NCI-H446 (cell line): ENCODE measurements around the gene NENF.

ENCODE experiments used
- DNase-seq, 2 experiments: peaks; one replicate each; lab custom pipeline; 2025; lab: John Stamatoyannopoulos, UW

The NENF gene

GRCh38 chr1:212431644-212432043 lies 1.1 kb upstream of the NENF start:
- no peak for DNase-seq

- DNase-seq: no peak
Measured at GRCh38 chr1:212432272-212432660, 454 bp upstream of the NENF start.

GRCh38 chr1:212433577-212434462 lies 1.1 kb downstream of the NENF start:
- DNase-seq: peak in 1 of 2 experiments; percentile 35

DNA sequence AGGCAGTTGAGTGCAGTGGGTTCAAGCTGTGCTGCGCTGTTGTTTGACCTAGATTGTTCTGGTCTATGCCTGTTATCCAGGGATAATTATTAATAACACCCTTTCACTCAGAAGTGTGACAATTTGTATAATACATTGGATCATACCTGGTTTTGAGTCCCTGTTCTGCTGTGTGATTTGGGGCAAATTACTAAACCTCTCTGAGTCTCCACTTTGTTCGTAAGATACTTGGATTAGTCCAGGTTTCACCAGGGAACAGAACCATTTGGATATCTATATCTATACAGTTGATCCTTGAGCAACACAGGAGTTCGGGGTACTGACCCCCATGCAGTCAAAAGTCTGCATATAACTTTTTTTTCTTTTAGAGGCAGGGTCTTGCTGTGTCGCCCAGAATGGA lies 2.3 kb downstream of the NENF start:
- DNase-seq: no peak

DNA sequence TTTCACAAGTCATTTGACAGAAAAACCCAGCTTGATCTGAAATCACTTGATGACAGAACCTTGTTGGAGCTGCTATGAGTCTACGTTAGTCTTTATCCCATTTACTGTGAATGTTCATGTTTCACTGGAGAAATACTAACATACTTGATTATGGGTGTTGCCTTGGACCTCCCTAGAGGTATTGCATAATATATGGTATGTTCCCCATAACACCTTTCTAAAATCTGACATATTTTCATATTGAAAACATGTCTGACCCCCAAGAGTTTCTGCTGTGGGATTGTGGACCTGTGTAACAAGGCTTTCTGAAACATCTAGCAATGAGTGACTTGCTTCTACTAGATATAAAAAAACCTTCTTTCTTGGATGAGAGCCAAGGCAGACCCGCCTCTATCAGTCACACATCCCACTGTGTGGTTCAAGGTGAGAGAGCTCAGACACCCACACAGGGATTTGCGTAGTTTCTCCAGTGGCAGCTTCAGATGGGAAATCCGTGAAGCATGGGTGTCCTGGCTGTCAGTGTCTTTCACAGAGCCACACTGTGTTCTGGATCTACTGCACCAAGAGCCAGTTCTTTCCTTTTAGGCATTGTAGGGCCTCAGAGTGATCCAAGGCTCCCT lies 4.6 kb downstream of the NENF start:
- DNase-seq: no peak

- DNase-seq: no peak
Measured at GRCh38 chr1:212438831-212439237, 6.1 kb downstream of the NENF start.

- no peak for DNase-seq
Measured at GRCh38 chr1:212440419-212440818, 7.7 kb downstream of the NENF start.

GRCh38 chr1:212442408-212442807 lies 9.7 kb downstream of the NENF start:
- DNase-seq: no peak

DNA sequence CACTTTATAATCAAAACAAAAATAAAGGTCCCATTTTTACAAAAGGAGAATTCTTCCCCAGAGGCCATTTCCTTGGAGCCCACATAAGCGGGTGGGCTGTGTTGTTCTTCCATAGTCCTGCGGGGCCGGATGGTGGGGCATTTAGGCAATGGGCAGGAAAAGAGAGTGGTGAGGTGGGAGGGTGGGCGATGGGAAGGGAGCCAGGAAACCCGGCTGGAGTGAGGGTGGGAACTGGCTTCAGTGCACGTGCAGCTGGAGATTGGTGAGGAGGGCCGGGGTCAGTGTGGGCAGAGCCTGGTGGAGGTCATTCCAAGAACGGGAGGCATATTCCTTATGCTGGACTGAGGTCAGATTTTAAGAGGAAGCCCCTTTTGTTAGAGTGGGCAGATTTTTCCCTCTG lies 13.6 kb downstream of the NENF start:
- DNase-seq: no peak

DNA sequence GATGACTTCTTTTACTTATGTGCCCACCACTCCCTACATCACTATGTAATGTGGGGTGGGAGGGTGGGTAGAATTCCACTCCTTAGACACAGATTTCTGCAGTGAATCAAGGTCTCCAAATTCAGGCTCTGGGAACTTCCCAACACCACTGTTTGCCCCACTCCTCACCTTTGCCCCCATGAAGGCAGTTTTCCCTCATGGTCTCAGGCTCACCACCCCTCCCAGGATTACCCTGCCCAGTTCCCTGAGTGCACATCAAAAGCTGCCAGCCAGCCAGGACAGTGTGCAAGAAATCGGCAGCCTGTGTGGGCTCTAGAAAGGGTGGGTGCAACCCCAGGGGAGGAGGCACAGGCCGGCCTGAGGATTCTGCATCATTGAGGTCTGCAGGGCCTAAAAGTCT lies 14.8 kb downstream of the NENF start:
- DNase-seq: no peak

GRCh38 chr1:212450331-212450881 lies 17.7 kb downstream of the NENF start:
- DNase-seq: no peak

DNA sequence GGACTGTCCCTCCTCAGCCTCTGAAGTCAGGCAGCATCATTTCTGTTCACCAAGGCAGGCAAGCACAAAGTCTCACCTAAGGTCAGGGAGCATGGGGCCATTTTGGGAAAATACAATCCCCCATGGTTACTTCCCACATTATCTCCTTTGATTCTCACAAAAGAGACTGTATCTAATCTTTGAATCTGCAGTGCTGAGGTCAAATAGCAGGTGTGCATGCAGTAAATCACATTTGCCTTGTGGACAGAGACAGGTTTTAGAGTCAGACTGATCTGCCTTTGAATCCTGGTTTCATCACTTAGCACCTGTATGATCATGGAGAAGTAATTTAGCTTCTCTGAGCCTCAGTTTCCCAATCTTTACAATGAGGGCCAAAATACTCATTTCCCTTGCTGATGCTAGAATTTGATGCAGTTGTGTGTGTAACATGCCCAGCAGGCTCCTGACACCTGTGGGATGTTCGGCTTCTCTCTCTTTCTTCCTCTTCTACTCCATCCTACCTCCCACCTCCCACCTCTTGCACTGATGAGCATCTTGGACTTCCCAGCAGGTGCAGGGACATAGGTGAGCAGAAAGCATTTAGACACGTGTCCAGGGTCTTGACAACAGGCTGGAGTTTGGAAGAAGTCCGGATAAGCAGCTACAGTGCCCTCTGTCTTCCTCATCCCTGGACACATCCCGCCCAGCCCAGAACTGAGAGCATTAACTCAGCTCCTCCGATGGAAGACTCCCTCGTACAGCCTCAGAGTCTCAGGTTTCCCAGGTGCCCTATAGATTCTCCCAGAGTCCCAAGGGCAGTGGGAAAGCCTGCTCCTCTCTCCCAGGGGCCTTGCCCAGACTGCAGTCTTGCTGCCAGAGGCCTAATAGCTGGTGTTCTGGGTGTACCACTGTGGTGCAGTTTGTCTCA lies 18.9 kb downstream of the NENF start:
- no peak for DNase-seq

DNA sequence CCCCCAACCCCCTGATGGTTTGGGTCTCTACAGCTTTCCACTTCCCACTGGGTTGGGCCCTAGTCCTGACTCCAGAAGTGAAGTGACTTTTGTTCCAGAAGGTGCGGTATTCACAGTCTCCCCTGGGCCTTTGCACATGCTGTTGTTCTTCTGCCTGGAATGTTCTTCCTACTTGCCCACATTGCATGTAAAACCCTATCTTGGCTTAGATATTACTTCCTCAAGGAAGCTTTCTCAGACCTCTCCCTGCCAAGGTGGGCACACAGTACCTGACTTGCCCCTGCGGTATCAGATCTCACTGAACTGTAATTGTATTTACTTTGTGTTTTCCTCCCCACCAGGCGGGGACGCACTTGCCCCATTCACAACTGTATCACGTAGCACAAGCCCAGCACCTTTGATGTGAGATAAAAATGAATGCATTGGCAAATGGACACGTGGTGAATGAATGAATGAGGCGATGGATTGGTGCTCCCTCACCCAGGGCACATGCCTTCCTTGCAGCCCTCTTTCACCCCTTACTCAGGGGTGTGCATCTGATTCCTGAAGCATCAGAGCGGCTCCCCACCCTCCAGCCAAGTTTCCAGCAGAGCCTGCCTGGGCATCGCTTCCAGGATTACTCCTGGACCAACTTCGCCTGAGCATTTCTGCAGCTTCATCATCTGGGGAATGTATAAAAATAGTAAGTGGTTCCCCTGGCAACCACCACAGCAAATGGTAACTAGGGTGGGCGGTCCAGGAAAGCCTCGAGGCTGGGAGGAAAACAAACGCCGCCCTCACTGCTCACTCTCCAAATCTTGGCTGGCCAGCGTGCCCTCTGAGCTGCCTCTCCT lies 19.8 kb downstream of the NENF start:
- DNase-seq: no peak

DNA sequence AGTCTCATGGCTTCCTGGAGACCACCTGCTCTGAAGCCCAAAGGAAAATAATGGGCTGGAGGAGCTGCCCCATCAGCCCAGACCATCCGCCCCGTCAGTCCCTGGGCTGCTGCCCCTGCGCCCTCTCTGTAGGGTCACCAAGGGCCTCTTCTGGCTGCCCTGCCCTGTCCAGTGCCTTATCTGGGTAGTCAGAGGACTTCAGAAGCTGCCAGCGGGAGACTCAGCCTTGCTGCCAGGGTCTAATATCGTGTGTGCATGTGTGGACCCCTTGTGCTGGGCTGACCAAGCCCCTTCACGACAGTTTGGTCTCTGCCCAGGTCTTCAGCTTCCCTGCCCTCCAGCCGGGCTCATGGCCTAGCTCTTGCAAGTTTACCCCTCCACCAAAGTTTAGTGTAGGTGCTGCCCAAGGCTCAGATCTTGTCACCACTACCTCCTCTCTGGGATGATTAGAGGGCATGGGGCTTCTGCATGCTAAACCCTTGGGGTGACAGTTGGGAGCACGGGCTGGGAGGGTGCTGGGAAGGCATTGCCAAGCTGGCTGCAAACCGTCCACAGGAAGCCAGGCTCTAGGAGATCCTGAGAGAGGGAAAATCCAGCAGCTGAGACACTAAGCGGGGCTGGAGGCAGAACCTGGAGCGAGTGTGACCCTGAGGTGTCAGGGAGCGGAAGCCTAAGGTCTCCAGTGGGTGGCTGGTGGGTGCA lies 20.6 kb downstream of the NENF start:
- no peak for DNase-seq

GRCh38 chr1:212454741-212455140 lies 22.0 kb downstream of the NENF start:
- DNase-seq: no peak

DNA sequence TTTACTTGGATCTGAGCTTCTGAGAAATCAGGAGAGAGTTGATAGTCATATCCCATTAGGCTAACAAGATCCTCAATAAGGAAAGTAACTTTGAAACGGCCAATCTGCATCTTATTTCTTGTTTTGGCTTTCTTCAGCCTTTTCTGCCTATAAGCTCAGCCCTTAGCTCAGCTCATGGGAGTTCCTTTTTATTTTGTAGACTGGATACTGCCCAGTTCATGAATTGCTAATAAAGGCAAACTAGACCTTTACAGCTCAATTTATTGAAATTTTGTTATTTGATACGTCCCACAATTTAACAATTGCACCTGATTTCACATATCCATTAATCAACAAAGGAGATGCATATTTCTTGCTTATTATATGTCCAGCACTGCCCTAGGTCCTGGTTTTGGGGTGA lies 22.7 kb downstream of the NENF start:
- DNase-seq: no peak

DNA sequence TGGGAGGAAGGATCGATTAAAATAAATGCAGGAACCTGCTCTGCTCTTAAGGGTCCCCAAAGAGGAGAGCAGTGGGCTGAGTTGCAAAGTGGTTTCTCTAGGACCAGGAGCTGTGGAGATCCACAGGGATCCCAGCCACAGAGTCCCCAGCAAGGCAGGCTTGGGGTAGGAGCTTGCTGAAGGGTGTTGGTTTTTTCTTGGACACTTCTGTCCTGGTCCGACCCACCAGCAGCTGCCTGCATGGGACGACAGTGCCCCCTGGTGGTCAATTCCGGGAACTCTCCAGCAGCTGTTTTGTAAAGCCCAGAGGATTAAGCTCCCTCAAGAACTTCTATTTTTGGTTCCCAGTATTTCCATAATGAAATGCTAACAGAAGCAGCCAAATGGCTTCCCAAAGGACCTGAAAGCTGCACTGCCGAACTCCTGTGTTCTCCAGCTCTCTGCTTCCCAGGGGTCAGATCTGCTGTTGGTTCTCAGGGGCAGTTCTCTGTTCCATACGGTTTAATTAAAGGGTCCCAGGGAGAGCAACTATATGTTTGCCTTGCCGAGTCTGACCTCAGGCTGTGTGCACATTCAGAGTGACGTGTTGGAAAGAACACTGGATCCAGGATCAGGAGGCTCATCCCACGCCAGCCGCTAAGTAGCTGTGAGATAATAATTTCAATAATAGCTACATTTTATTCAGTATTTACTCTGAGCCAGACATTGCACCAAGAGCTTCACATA lies 23.2 kb downstream of the NENF start:
- peak; percentile 74 to 91 for DNase-seq

GRCh38 chr1:212457740-212458338 lies 25.1 kb downstream of the NENF start:
- DNase-seq: peak; percentile 24 to 60

- DNase-seq: no peak
Measured at GRCh38 chr1:212458817-212459216, 26.1 kb downstream of the NENF start.

- no peak for DNase-seq
Measured at GRCh38 chr1:212459656-212460055, 26.9 kb downstream of the NENF start.
